GM10847 (cell line): Measurements from ENCODE around the gene CREBRF.

ENCODE experiments used
- POLR2A ChIP-seq: IDR thresholded peaks from 2 replicates; pipeline ENCODE4 v1.6.1; 2011; ENCODE audit not compliant: insufficient read length; ENCODE audit errors: extremely low read depth

CREBRF gene

DNA sequence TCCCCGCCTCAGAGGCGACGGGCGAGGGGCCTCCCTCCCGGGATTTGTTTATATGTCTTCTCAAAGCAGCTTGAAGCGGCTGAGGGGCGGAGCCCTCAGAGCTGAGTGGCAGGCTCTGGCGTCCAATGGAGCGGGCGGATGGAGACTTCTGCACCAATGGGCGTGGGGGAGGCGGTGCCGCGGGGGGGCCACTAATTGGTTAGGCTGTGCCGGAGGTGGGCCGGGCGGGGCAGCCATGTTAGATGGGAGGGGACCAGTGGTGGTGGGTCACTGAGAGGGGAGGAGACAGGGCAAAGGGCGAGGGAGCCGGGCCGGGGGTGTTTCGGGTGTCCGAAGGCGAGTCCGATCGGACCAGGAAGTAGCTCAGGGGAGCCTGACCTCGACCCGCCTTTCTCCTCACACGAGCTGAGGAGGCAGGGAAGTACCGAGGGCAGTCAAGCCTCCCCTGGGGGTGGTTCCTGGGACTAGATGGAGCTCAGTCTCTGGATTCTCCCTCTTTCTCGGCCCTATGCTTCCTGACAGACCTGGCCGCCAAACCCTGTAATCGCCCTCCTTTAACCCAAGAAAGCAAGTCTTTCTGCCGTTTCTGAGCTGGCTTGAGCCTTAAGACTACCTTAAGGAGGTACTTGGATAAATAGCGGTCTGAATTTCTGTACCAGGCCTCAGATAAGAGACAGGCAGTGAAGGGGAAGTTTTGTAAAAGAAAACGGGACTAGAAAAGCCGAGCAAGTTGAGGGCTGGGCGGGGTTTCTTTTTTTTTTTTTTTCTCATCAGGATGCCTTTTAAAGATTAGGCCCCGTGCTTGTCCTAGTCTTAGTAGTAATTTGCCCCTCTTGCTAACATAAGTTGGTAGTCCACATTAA, 1.1 kb downstream of the CREBRF start:
- TF ChIP-seq POLR2A: peak; percentile 30

- TF ChIP-seq POLR2A: no peak
These were observed 6.0 kb downstream of the CREBRF start for GRCh38 chr5:173062141-173062540.

DNA sequence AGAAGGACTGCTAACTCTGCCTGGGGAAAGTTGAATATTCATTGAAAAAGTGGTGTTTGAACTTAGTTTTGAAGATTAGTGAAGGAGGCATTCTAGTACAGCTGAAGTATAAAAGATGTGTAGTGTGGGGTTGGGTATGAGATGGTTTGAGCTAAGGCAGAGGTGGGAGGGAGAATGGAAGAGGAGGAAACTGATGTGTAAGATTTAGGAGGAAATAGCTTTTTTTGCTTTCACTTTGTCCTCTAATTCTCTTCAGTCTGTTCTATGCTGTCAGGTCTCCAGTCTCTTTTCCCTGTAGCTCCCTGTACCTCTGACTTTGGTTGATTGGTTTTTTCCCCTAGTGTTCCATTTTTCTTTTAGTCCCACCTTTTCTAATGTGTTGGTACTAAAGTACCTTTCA, 9.0 kb downstream of the CREBRF start:
- TF ChIP-seq POLR2A: no peak

DNA sequence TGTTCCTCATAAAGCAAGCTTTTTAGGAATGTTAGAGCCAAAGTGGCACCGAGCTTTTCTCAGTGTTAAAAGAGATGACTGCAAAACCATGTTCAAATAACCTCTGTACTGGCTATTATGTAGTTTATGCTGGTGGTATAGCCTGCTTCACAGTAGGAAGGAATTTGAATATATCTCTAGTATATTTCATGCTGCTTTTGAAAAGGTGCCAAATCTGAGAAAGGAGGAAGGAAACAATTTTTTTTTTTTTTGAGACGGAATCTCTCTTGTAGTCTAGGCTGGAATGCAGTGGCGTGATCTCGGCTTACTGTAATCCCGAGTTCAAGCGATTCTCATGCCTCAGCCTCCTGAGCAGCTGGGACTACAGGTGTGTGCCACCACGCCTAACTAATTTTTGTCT, 13.5 kb downstream of the CREBRF start:
- no peak for TF ChIP-seq POLR2A

DNA sequence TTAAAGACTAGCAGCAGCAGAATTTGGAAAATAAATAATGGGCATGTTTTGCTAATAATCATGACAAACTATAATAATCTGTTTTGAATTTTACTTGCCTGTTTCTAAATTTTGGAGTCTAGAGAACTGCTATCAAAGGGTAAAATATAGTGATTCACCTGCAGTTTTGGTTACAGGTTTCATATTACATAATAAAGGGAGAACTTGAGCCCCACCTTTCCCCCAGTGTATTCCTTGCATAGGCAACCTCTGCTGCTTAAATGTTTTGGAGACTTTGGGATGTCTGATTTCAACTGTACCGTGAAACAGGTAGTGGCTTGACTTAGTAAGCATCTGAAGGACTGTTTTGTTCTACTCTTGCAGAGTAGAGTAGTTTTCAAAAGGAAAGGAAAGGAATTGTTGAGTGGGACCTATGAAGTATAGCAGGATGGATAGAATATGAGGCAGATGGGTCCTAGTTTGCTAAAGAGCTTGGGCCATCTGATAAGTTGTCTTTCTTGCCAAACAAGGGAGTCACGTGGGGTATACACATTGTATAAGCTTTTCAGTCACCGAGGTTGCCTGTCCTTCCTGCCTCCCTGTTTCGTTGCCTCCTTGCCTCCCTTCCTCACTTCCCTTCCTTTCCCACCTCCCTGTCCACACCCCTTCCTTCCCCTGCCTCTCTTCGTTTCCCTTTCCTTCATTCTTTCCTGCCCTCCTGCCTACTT, 19.1 kb downstream of the CREBRF start:
- TF ChIP-seq POLR2A: no peak

- no peak for TF ChIP-seq POLR2A
These were observed 19.8 kb downstream of the CREBRF start for GRCh38 chr5:173075970-173076369.

- no peak for TF ChIP-seq POLR2A
These were observed 22.7 kb downstream of the CREBRF start for GRCh38 chr5:173078878-173079277.

- TF ChIP-seq POLR2A: no peak
These were observed 33.4 kb downstream of the CREBRF start for GRCh38 chr5:173089581-173089980.

- no peak for TF ChIP-seq POLR2A
These were observed 34.5 kb downstream of the CREBRF start for GRCh38 chr5:173090639-173091038.

GRCh38 chr5:173091981-173092380, 35.8 kb downstream of the CREBRF start:
- no peak for TF ChIP-seq POLR2A

- TF ChIP-seq POLR2A: no peak
These were observed 37.5 kb downstream of the CREBRF start for GRCh38 chr5:173093606-173094005.

GRCh38 chr5:173094012-173094661, 38.0 kb downstream of the CREBRF start:
- TF ChIP-seq POLR2A: no peak

DNA sequence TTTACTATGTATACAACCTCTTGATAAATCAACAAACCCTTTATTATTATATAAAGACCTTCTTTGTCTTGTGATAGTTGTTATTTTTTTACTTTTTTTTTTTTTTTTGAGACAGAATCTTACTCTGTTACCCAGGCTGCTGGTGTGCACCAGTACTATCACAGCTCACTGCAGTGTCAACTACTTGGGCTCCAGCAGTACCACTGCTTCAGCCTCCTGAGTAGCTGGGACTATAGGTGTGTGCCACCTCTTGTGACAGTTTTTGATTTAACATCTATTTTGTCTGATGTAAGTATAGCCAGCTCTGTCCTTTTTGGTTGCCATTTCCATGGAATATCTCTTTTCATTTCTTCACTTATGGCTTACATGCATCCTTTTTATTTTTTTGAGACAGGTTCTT, 42.6 kb downstream of the CREBRF start:
- TF ChIP-seq POLR2A: no peak

DNA sequence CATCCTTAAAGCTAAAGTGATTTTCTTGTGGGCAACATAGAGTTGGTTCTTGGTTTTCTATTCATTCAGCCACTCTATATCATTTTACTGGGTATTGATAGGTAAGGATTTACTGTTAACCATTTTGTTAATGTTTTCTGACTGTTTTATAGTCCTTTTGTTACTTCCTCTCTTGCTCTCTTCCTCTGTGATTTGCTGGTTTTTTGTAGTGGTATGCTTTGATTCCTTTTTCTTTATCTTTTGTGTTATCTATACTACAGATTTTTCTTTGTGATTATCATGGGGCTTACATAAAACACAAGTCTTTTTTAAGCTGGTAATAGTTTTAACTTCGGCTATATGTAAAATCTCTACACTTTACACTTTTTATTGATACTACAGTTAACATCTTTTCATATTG, 43.3 kb downstream of the CREBRF start:
- TF ChIP-seq POLR2A: no peak

- TF ChIP-seq POLR2A: no peak
These were observed 45.1 kb downstream of the CREBRF start for GRCh38 chr5:173101245-173101644.

DNA sequence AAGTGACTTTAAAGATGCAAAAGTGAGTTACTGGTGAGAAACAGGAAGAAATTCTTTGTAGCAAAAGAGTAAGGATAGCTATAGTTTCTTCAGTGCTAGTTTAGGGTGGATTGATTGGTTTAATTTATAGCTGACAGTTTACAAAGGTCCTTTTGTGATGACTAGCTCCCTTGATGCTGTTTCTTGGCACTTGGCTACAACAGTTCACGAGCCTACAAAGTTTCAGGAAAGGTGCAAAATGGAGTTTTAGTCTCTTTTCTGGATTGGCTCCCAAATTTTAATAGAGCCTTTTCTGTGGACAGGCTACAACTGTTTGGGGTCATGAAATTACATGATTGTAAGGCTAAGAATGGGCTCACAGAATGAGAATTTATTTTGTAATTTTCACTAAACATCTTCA, 47.3 kb downstream of the CREBRF start:
- TF ChIP-seq POLR2A: no peak

GRCh38 chr5:173108914-173109313, 52.8 kb downstream of the CREBRF start:
- TF ChIP-seq POLR2A: no peak

GRCh38 chr5:173114536-173114935, 58.4 kb downstream of the CREBRF start:
- no peak for TF ChIP-seq POLR2A
